ENCODE data around the gene KRTAP10-10. TPM values are rescaled to one million over a fixed set of nuclear protein-coding genes. Genes with fewer than 3 reads are reported as not detected.
"Not testable (repeated sequence)": the region's sequence is repeated elsewhere in the genome, so short reads cannot be mapped to it uniquely, and the experiment has no call there.

KRTAP10-10 gene
- total RNA-seq, 1 experiment from 2014 or later, result not detected

DNA sequence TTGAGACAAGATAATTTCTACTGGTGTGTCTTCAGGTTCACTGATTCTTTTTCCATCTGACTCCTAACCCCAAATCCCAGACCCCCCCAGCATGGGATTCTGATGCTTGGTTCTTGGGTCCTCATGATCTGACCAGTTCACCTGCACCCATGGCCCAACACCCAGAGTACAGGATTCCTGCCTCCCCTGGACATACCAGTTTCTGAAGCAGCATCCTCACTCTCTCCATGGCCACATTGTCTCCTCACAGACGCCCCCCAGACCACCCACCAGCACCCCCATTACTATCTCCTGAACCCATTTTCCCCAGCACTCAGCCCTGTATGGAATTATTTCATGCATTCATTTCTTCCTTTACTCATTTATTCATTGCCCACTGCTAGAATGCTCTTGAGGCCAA, 19.7 kb downstream of the KRTAP10-10 start:
- no peaks in the 10 kb centered on the region for H4K20me1 ChIP-seq (ENCODE audit: insufficient read depth, low read depth, low read length)
- H3K9me3 ChIP-seq (ENCODE audit: low read length), result no peaks in the 10 kb centered on the region
- no peaks in the 10 kb centered on the region for H3K36me3 ChIP-seq (ENCODE audit: insufficient read depth, low read length)
- no peak overlapping the region for H3K4me2 ChIP-seq (ENCODE audit: low read depth, low read length, poor library complexity, severe bottlenecking)
- H3K4me3 ChIP-seq (ENCODE audit: low read length), result no peak overlapping the region
- H3K4me1 ChIP-seq (ENCODE audit: low read length), result no peaks in the 10 kb centered on the region
- H3K9ac ChIP-seq (ENCODE audit: low read length), result no peak overlapping the region
- H3K27ac ChIP-seq (ENCODE audit: low read length), result no peak overlapping the region
- no peak for DNase-seq
- no peaks in the 10 kb centered on the region for H3K27me3 ChIP-seq (ENCODE audit: low read length)
- H2AFZ ChIP-seq (ENCODE audit: low read length), result no peak overlapping the region
- H3K79me2 ChIP-seq (ENCODE audit: low read length), result no peaks in the 10 kb centered on the region
- H3K9me2 ChIP-seq (replicated peaks; ENCODE audit: insufficient read depth, low read length), result no peaks in the 10 kb centered on the region

GRCh38 chr21:44657635-44658540, 20.7 kb downstream of the KRTAP10-10 start, which contains the start of gene KRTAP12-3:
Gene KRTAP12-3, plus strand, starts transcription at chr21:44657932. Its CDS starts 48 bp downstream, at chr21:44657980.
- H3K4me2 ChIP-seq (ENCODE audit: low read depth, low read length, poor library complexity, severe bottlenecking), result no peak within 1 kb of the TSS
- no peaks in the 10 kb centered on the region for H3K9me3 ChIP-seq (ENCODE audit: low read length)
- H3K36me3 ChIP-seq (ENCODE audit: insufficient read depth, low read length), result no peaks in the 10 kb centered on the region
- no peaks in the 10 kb centered on the region for H3K4me1 ChIP-seq (ENCODE audit: low read length)
- H3K27ac ChIP-seq (ENCODE audit: low read length), result no peak within 1 kb of the TSS
- H3K9ac ChIP-seq (ENCODE audit: low read length), result no peak within 1 kb of the TSS
- H3K4me3 ChIP-seq (ENCODE audit: low read length), result no peak within 1 kb of the TSS
- no peaks in the 10 kb centered on the region for H4K20me1 ChIP-seq (ENCODE audit: insufficient read depth, low read depth, low read length)
- H3K79me2 ChIP-seq (ENCODE audit: low read length), result no peaks in the 10 kb centered on the region
- H2AFZ ChIP-seq (ENCODE audit: low read length), result no peak within 1 kb of the TSS
- H3K9me2 ChIP-seq (replicated peaks; ENCODE audit: insufficient read depth, low read length), result no peaks in the 10 kb centered on the region
- DNase-seq, result no peak
- no peaks in the 10 kb centered on the region for H3K27me3 ChIP-seq (ENCODE audit: low read length)

DNA sequence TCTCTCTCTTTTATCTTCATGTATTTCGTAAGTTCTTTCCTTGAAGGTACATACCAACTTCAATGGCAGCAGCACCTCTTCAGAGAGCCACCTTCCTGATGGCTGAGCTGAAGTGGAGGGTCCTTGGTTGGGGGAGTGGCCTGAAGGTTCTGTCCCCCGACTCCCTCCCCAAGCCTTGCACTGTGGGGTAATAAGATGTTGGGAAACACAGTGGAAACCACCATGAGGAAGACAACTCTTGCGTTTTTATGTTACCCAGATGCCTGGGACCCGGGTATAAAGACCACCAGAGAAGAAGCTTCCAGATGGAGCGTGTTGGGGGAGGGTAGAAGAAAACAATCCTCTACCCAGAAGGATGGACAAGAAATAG, 21.4 kb downstream of the KRTAP10-10 start:
- Histone ChIP-seq H3K4me2 (ENCODE audit: low read depth, low read length, poor library complexity, severe bottlenecking) (no peak overlapping the region), H3K4me3 (ENCODE audit: low read length) (no peak overlapping the region), H3K27ac (ENCODE audit: low read length) (no peak overlapping the region), H3K27me3 (ENCODE audit: low read length) (no peaks in the 10 kb centered on the region), H3K4me1 (ENCODE audit: low read length) (no peaks in the 10 kb centered on the region), H4K20me1 (ENCODE audit: insufficient read depth, low read depth, low read length) (no peaks in the 10 kb centered on the region), H3K36me3 (ENCODE audit: insufficient read depth, low read length) (no peaks in the 10 kb centered on the region), H3K9me2 (replicated peaks; ENCODE audit: insufficient read depth, low read length) (no peaks in the 10 kb centered on the region), H3K79me2 (ENCODE audit: low read length) (no peaks in the 10 kb centered on the region), H2AFZ (ENCODE audit: low read length) (no peak overlapping the region), H3K9me3 (ENCODE audit: low read length) (0 out of 2 replicates have a peak, but pooled peaks cover 4% of the 10 kb centered on the region), H3K9ac (ENCODE audit: low read length) (no peak overlapping the region)
- no peak for DNase-seq

- Histone ChIP-seq H3K4me3 (ENCODE audit: low read length) (no peak overlapping the region), H3K9ac (ENCODE audit: low read length) (no peak overlapping the region), H3K9me2 (replicated peaks; ENCODE audit: insufficient read depth, low read length) (no peaks in the 10 kb centered on the region), H4K20me1 (ENCODE audit: insufficient read depth, low read depth, low read length) (no peaks in the 10 kb centered on the region), H3K4me1 (ENCODE audit: low read length) (no peaks in the 10 kb centered on the region), H3K4me2 (ENCODE audit: low read depth, low read length, poor library complexity, severe bottlenecking) (no peak overlapping the region), H3K79me2 (ENCODE audit: low read length) (no peaks in the 10 kb centered on the region), H2AFZ (ENCODE audit: low read length) (no peak overlapping the region), H3K9me3 (ENCODE audit: low read length) (peaks cover 8% of the 10 kb centered on the region; the same call in 1 of the 2 replicates), H3K27ac (ENCODE audit: low read length) (no peak overlapping the region), H3K36me3 (ENCODE audit: insufficient read depth, low read length) (no peaks in the 10 kb centered on the region), H3K27me3 (ENCODE audit: low read length) (no peaks in the 10 kb centered on the region)
- no peak for DNase-seq
These were observed 21.9 kb downstream of the KRTAP10-10 start for GRCh38 chr21:44658913-44659595.

- H3K9me2 ChIP-seq (replicated peaks; ENCODE audit: insufficient read depth, low read length); H4K20me1 ChIP-seq (ENCODE audit: insufficient read depth, low read depth, low read length); H3K27ac ChIP-seq (ENCODE audit: low read length); H3K27me3 ChIP-seq (ENCODE audit: low read length); H3K79me2 ChIP-seq (ENCODE audit: low read length); H3K4me3 ChIP-seq (ENCODE audit: low read length); H3K9ac ChIP-seq (ENCODE audit: low read length); H2AFZ ChIP-seq (ENCODE audit: low read length); H3K36me3 ChIP-seq (ENCODE audit: insufficient read depth, low read length); DNase-seq; H3K4me1 ChIP-seq (ENCODE audit: low read length); H3K4me2 ChIP-seq (ENCODE audit: low read depth, low read length, poor library complexity, severe bottlenecking); H3K9me3 ChIP-seq (ENCODE audit: low read length): not testable (repeated sequence)
These were observed 24.4 kb downstream of the KRTAP10-10 start for GRCh38 chr21:44661567-44661966.

GRCh38 chr21:44664691-44665090, 27.5 kb downstream of the KRTAP10-10 start:
- Histone ChIP-seq H2AFZ (ENCODE audit: low read length) (no peak overlapping the region), H3K27ac (ENCODE audit: low read length) (no peak overlapping the region), H3K9me2 (replicated peaks; ENCODE audit: insufficient read depth, low read length) (no peaks in the 10 kb centered on the region), H3K36me3 (ENCODE audit: insufficient read depth, low read length) (no peaks in the 10 kb centered on the region), H3K4me2 (ENCODE audit: low read depth, low read length, poor library complexity, severe bottlenecking) (no peak overlapping the region), H3K9ac (ENCODE audit: low read length) (no peak overlapping the region), H4K20me1 (ENCODE audit: insufficient read depth, low read depth, low read length) (no peaks in the 10 kb centered on the region), H3K4me1 (ENCODE audit: low read length) (no peaks in the 10 kb centered on the region), H3K4me3 (ENCODE audit: low read length) (no peak overlapping the region), H3K79me2 (ENCODE audit: low read length) (no peaks in the 10 kb centered on the region), H3K27me3 (ENCODE audit: low read length) (no peaks in the 10 kb centered on the region), H3K9me3 (ENCODE audit: low read length) (peaks cover 8% of the 10 kb centered on the region; the same call in 1 of the 2 replicates)
- DNase-seq, result no peak

DNA sequence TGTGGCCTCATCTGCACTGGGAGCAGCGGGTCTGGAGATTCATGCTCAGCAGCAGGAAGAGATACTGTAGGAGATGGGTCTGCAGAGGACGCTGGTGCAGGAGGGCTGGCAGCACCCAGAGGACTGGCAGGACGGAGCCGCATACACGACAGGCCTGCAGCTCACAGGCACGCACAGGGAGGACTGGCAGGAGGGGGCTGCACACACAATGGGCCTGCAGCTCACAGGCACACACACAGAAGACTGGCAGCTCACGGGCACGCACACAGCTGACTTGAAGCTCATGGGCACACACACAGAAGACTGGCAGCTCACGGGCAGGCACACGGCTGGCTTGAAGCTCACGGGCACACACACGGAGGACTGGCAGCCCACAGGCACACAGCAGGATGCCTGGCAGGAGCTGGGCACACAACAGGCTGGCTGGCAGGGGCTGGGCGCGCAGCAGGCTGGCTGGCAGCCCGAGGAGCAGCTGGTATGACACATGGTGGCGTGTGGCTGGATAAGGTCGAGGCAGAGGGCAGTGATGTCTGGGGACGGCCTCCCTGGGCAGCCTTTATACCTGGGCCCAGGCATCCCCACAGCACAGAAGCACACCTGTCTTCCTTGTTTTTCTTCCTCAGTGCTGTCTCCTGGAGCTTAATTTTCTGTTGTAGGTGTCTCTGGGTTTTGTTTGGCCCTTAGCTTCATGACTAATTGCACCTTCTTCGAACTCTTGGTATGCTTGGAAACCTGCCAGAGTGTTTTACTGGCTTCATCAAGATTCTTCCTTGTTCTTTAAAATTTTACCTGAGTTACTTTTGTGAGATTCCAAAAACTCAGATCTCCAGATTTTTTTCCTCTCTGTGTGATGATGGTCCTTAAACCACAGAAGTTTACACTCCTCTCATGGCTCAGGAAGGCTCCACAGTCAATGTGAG, 29.5 kb downstream of the KRTAP10-10 start, which contains the start of gene KRTAP12-2:
TSS of gene KRTAP12-2 (minus strand) at position 527 of the 920 bp plus-strand sequence. CDS start at position 486, 41 bp downstream.
- no peak within 1 kb of the TSS for H3K4me2 ChIP-seq (ENCODE audit: low read depth, low read length, poor library complexity, severe bottlenecking)
- H3K27ac ChIP-seq (ENCODE audit: low read length), result no peak within 1 kb of the TSS
- no peak within 1 kb of the TSS for H3K9ac ChIP-seq (ENCODE audit: low read length)
- H3K4me1 ChIP-seq (ENCODE audit: low read length), result no peaks in the 10 kb centered on the region
- no peak within 1 kb of the TSS for H3K4me3 ChIP-seq (ENCODE audit: low read length)
- H3K9me2 ChIP-seq (replicated peaks; ENCODE audit: insufficient read depth, low read length), result no peaks in the 10 kb centered on the region
- H3K27me3 ChIP-seq (ENCODE audit: low read length), result no peaks in the 10 kb centered on the region
- H3K36me3 ChIP-seq (ENCODE audit: insufficient read depth, low read length), result no peaks in the 10 kb centered on the region
- no peaks in the 10 kb centered on the region for H3K79me2 ChIP-seq (ENCODE audit: low read length)
- DNase-seq, result no peak
- peaks cover 17% of the 10 kb centered on the region for H3K9me3 ChIP-seq (ENCODE audit: low read length)
- no peaks in the 10 kb centered on the region for H4K20me1 ChIP-seq (ENCODE audit: insufficient read depth, low read depth, low read length)
- H2AFZ ChIP-seq (ENCODE audit: low read length), result no peak within 1 kb of the TSS

Data from Karpas-422 (cell line).